Immature natural killer cell (primary cell): ENCODE data around the gene SSNA1. TPM values are rescaled to one million over a fixed set of nuclear protein-coding genes. Genes with fewer than 3 reads are reported as not detected.

Source experiments
- DNase-seq, 3 donors: peaks; one replicate each; pipeline ENCODE4 v3.0.0; 2022; ENCODE audit warnings: mixed read lengths in 1 of 3
- H3K27ac Mint-ChIP-seq, 6 donors: one replicate each; pipeline ENCODE4 v1.8.0; 2020; ENCODE audit warnings: mixed read lengths in 6 of 6, mild to moderate bottlenecking in 5 of 6, inconsistent platforms in 4 of 6, moderate library complexity in 3 of 6
- H3K27me3 Mint-ChIP-seq, 3 donors: one replicate each; pipeline ENCODE4 v1.8.0; 2020 to 2021; ENCODE audit warnings: low read depth in 3 of 3, mild to moderate bottlenecking in 3 of 3, mixed read lengths in 3 of 3, moderate library complexity in 3 of 3, inconsistent platforms in 1 of 3
- H3K36me3 Mint-ChIP-seq, 3 donors: one replicate each; pipeline ENCODE4 v1.8.0; 2020; ENCODE audit warnings: mixed read lengths in 3 of 3, inconsistent platforms in 2 of 3, mild to moderate bottlenecking in 2 of 3
- H3K4me1 Mint-ChIP-seq, 2 donors: one replicate each; pipeline ENCODE4 v1.8.0; 2020; ENCODE audit warnings: inconsistent platforms in 2 of 2, mild to moderate bottlenecking in 2 of 2, mixed read lengths in 2 of 2, moderate library complexity in 1 of 2
- H3K4me3 Mint-ChIP-seq, 5 donors: one replicate each; pipeline ENCODE4 v1.8.0; 2020; ENCODE audit warnings: mild to moderate bottlenecking in 5 of 5, mixed read lengths in 5 of 5, inconsistent platforms in 3 of 5, moderate library complexity in 3 of 5
- H3K9me3 Mint-ChIP-seq, 6 donors: one replicate each; pipeline ENCODE4 v1.8.0; 2020; ENCODE audit warnings: mild to moderate bottlenecking in 6 of 6, mixed read lengths in 6 of 6, inconsistent platforms in 4 of 6, moderate library complexity in 3 of 6
- polyA plus RNA-seq, 3 donors: library from polyadenylated mRNA; unstranded; fragments of 300-500 nt; fragmentation: Illumina TruSeq; gene quantifications; one replicate each; pipeline ENCODE4 v1.2.3, GENCODE V29; 2021

Gene SSNA1
- polyA plus RNA-seq, 3 donors from 2014 or later, result 164 to 191 (median 181) TPM

DNA sequence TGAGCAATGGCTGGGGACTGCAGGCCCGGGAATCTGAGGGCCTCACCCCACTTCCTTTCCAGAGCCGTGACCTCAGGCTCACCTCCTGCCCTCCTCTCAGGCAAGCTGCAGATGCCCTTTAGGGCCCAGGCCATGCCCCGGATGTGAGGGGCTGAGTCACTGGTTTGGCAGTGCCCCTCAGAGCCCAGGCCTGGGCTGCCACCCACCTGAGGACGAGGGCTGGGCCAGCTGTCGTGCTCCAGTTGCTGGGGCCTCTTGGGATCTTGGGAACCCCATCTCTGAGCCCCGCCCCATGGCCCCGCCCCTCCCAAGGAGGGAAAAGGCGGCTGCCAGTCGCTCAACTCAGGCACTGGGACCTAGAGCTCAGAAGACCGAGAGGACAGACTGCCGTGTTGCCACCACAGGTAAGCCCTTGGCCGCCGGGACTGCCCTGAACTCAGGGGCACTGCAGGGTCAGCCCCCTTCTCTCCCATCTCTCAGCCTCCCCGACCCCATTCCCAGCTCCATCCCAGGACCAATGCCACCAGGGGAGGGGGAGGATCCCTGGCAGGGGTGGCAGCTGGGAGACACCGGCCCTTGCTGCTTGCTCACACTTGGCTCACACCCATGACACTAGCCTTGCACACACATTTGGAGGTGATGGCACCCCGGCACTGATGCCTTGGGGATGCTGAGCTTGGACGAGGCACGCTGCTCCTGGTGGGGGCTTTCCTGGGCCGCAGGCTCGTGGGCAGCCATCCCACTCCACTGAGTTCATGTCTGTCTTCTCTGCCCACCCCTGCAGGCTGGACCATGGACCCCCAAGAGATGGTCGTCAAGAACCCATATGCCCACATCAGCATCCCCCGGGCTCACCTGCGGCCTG is 36.6 kb downstream of the SSNA1 start, which contains the start of gene CYSRT1:
TSS of gene CYSRT1 (plus strand) at position 345 of the 865 bp plus-strand sequence. CDS start at position 793, 448 bp downstream.
- H3K4me1 Mint-ChIP-seq, result peaks cover 0 to 2% of the 10 kb centered on the region in 2 donors
- peak within 1 kb of the TSS; percentile 63 to 83 (median 77) for H3K4me3 Mint-ChIP-seq
- H3K36me3 Mint-ChIP-seq, result no peaks in the 10 kb centered on the region
- DNase-seq, result no peak
- no peaks in the 10 kb centered on the region for H3K9me3 Mint-ChIP-seq
- H3K27me3 Mint-ChIP-seq, result peaks cover 0 to 13% (median 6%) of the 10 kb centered on the region in 3 donors
- peak within 1 kb of the TSS in 4 of 6 donors; percentile 35 to 81 (median 70) for H3K27ac Mint-ChIP-seq

GRCh38 chr9:137225699-137226331 is 37.3 kb downstream of the SSNA1 start:
- Mint-ChIP-seq H3K4me3 (peak overlapping the region in 1 of 5 donors; percentile 55), H3K27ac (no peak overlapping the region)
- no peak for DNase-seq

DNA sequence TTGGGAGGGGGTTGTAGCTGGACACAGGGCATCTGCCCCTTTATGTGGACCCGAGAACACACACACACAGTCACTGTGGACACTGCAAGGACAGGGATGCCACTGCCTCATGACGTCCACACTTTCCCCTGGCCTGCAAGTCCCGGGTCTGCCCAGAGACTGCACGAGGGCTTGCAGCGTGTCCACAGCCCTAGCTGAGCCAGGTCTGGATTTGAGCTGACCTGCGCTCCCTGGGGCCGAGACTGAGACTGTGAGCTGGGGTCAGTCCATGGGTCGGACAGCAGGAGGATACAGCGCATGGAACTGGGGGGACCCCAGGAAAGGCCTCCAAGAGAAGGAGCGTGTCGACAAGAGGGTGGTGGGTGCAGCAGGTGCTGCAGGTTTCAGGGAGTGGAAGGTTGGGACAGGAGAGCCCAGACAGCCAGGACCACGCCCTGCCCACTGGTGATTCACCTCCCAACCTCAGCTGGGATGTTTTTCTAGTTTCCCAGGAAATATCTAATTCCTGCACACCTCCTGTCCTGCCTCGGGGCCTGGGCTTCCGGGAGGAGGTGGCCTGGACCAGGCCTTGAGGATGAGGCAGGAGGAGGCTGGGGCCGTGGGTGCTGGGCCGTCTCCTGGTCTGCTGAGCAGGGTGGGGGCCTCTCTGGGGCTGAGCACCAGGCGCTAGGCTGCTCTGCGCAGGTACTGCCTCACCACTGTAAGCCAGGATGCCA is 38.0 kb downstream of the SSNA1 start:
- no peak overlapping the region for H3K4me3 Mint-ChIP-seq
- H3K27ac Mint-ChIP-seq, result no peak overlapping the region
- no peaks in the 10 kb centered on the region for H3K9me3 Mint-ChIP-seq

More at GRCh38 chr9:137225699-137226331, 37.3 kb downstream of the SSNA1 start:
- peaks cover 0 to 13% (median 5%) of the 10 kb centered on the region in 3 donors for H3K27me3 Mint-ChIP-seq
- no peaks in the 10 kb centered on the region for H3K36me3 Mint-ChIP-seq
- peaks cover 0 to 2% of the 10 kb centered on the region in 2 donors for H3K4me1 Mint-ChIP-seq
- no peaks in the 10 kb centered on the region for H3K9me3 Mint-ChIP-seq

DNA sequence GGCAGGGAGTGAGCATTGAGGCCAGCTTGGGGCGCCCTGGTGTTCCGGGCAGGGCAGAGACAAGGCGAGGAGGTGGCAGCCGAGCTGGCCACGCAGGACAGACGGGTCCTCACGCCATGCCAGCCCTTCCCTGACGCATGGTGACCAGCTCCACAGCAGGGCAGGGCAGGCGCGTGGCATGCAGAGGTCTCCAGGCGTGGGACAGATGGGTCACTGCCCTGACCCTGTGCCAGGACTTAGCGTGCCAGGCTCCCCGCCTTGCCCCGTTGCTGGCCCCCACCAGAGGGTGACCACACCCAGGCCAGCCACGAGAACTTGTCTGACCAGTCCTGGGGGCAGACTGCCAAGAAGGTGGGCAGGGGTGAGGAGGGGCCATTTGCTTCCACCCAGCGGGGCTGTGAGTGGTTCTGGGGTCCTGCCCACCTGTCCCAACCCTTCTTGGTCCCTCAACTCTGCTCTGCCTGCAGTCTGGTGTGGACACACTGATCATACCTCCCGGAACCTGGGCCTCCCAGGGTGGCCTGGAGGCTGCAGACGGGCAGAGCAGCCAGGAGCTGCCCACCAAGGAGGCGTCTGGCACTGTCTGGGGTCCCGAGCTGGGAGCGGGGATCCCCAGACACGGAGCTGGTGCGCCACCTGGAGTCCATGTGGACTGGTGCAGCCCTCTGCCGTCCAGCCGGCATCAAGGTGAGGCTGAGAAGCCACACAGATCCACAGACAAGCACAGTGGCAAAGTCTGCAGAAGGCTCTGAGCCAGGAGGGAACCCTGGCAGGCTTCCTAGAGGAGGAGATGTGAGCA is 38.8 kb downstream of the SSNA1 start, which contains the start of gene RNF224:
TSS of gene RNF224 (plus strand) at position 449 of the 799 bp plus-strand sequence. CDS start 834 bp downstream, outside the sequence.
- no peaks in the 10 kb centered on the region for H3K36me3 Mint-ChIP-seq
- peaks cover 0 to 2% of the 10 kb centered on the region in 2 donors for H3K4me1 Mint-ChIP-seq
- H3K9me3 Mint-ChIP-seq, result no peaks in the 10 kb centered on the region
- no peak within 1 kb of the TSS for H3K27ac Mint-ChIP-seq
- DNase-seq, result peak; percentile 66 to 72 (median 71)
- H3K4me3 Mint-ChIP-seq, result no peak within 1 kb of the TSS
- H3K27me3 Mint-ChIP-seq, result peaks cover 0 to 13% (median 7%) of the 10 kb centered on the region in 3 donors

More for the DNA sequence above, 38.0 kb downstream of the SSNA1 start:
- H3K36me3 Mint-ChIP-seq, result no peaks in the 10 kb centered on the region
- peaks cover 0 to 2% of the 10 kb centered on the region in 2 donors for H3K4me1 Mint-ChIP-seq
- no peak for DNase-seq
- peaks cover 0 to 13% (median 5%) of the 10 kb centered on the region in 3 donors for H3K27me3 Mint-ChIP-seq

GRCh38 chr9:137227853-137228505 is 39.5 kb downstream of the SSNA1 start:
- H3K27ac Mint-ChIP-seq, result no peak overlapping the region
- no peaks in the 10 kb centered on the region for H3K9me3 Mint-ChIP-seq
- no peak overlapping the region for H3K4me3 Mint-ChIP-seq

GRCh38 chr9:137228506-137228967 is 40.1 kb downstream of the SSNA1 start:
- Mint-ChIP-seq H3K4me1 (no peaks in the 10 kb centered on the region), H3K9me3 (no peaks in the 10 kb centered on the region), H3K4me3 (no peak overlapping the region), H3K27ac (no peak overlapping the region), H3K27me3 (peaks cover 0 to 10% (median 2%) of the 10 kb centered on the region in 3 donors), H3K36me3 (no peaks in the 10 kb centered on the region)
- no peak for DNase-seq

More at GRCh38 chr9:137227853-137228505, 39.5 kb downstream of the SSNA1 start:
- Mint-ChIP-seq H3K36me3 (no peaks in the 10 kb centered on the region), H3K4me1 (peaks cover 0 to under 1% of the 10 kb centered on the region in 2 donors), H3K27me3 (peaks cover 0 to 13% (median 5%) of the 10 kb centered on the region in 3 donors)
- DNase-seq, result no peak

DNA sequence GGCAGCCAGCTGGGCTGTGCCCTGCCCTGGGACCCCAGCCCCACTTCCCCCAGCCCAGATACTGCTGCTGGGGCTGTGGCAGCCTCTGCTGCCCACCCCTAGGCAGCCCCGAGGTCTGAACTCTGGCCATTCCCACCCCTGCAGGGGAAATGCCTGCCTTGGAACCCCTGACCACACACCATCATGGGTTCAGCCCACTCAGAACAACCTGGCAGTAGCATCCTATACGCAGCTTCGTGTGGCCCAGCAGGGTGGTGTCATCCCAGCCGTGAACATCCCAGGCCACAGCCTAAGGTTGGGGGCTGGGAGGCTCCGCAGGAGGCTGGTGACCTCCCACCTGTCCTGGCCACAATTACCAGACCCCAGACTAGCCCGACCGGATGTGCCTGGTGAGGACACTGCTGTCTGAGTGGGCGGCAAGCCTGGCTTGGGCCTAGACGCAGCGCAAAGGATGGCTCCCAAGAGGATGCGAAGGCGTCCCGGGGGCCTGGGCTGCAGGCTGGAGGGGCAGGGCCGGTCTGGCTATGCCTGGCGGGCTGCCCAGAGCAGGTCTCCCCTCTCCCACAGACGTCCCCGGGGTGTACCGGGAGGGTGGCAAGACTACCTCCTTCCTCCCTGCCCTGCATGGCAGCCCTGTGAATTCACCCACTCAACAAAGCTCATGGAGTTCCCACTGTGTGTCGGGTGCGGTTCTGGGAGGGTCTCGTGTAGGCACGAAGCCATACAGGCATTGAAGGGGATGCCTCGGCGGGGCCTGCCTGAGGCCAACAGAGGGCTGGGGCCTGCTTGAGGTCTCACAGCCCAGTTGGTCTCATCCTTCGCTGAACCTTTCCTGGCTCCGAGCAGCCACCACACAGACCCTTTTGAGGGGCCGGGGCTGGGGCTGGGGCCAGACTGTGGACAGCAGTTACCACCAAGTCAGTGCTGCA is 40.8 kb downstream of the SSNA1 start:
- Mint-ChIP-seq H3K4me1 (no peaks in the 10 kb centered on the region), H3K9me3 (no peaks in the 10 kb centered on the region), H3K4me3 (no peak overlapping the region), H3K27ac (no peak overlapping the region), H3K27me3 (peaks cover 0 to 9% (median 2%) of the 10 kb centered on the region in 3 donors), H3K36me3 (no peaks in the 10 kb centered on the region)
- DNase-seq, result no peak

GRCh38 chr9:137229903-137230704 is 41.6 kb downstream of the SSNA1 start:
- Mint-ChIP-seq H3K27ac (no peak overlapping the region), H3K4me1 (no peaks in the 10 kb centered on the region), H3K9me3 (no peaks in the 10 kb centered on the region), H3K4me3 (no peak overlapping the region), H3K27me3 (peaks cover 0 to 9% (median 2%) of the 10 kb centered on the region in 3 donors), H3K36me3 (no peaks in the 10 kb centered on the region)
- DNase-seq, result no peak

DNA sequence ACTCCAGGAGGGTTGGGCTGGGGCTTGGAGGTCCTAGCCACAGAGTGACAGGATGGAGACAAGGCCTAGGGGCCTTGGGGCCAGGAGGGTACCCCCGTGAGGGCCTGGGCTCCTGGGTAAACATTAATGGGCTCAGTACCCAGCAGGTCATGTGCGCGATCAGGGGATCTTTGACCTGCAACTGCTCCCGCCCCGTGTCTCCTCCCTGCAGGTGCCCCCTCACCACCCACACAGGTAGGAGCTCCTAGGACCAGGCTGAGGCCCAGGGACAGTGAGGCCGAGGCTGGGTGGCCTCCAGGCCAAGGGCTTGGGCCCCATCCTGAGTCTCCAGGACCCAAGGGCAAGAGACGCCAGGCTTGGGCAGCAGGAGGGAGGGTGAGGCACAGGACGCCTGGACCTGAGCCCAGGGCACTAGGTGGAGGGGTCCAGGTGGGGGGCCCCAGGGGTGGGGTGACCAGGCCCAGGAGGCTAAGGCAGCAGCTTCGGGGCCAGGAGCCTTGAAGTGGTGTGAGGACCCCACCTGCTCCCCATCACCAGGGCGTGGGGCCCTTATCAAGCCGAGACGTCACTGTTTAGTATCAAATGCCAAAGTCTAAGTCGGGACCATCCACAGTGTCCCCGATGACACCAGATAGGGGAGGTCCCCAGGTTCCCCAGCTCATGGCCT is 42.4 kb downstream of the SSNA1 start, which contains the start of gene SLC34A3:
TSS of gene SLC34A3 (plus strand) at position 197 of the 667 bp plus-strand sequence. CDS start 802 bp downstream, outside the sequence.
- Mint-ChIP-seq H3K36me3 (no peaks in the 10 kb centered on the region), H3K4me3 (no peak within 1 kb of the TSS), H3K4me1 (no peaks in the 10 kb centered on the region), H3K27ac (no peak within 1 kb of the TSS), H3K27me3 (peaks cover 0 to 9% (median 2%) of the 10 kb centered on the region in 3 donors), H3K9me3 (no peaks in the 10 kb centered on the region)
- DNase-seq, result no peak

DNA sequence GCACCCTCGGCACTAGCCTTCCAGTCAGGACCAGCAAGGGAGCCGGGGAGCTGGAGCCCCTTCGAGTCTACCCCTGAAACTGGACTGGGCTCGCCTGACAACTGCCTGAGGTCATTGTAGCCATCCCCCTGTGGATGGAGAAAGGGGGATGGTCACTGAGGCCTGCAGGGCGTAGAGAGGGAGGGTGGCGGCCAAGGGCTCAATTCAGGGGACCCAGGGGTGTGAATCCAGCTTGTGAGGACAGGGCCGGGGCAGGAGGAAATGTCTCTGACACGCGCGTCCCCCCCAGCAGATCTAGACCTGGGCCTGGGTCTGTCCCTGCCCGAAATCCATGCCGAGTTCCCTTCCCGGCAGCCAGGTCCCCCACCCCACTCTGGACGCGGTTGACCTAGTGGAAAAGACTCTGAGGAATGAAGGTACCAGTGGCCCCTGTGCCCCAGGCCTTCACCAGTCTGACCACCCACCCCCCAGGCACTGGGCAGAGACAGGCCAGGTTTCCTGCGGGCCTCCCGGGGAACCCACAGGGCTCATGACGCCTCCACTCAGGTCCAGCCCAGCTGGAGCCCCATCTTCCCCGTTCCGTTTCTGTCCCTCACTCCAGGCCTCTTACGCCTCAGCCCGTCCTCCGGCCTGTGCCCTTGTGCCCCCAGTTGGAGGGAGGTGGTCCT is 43.0 kb downstream of the SSNA1 start:
- no peak for DNase-seq
- Mint-ChIP-seq H3K27ac (no peak overlapping the region), H3K4me1 (peaks cover 0 to 1% of the 10 kb centered on the region in 2 donors), H3K27me3 (peaks cover 0 to 6% (median 2%) of the 10 kb centered on the region in 3 donors), H3K9me3 (no peaks in the 10 kb centered on the region), H3K36me3 (no peaks in the 10 kb centered on the region), H3K4me3 (no peak overlapping the region)
